NCI-H2227 (cell line): ENCODE measurements around the gene ATP12A.

Experiments used
- DNase-seq: peaks from one replicate; lab custom pipeline; 2025; ENCODE audit not compliant: unreplicated experiment; lab: John Stamatoyannopoulos, UW

The ATP12A gene

GRCh38 chr13:24680258-24680920 is at the start of gene ATP12A:
Gene ATP12A (plus strand): TSS chr13:24680408. CDS start chr13:24680744, 336 bp downstream.
- peak; percentile 20 for DNase-seq

GRCh38 chr13:24630851-24631620 is 49.2 kb upstream of the ATP12A start:
- DNase-seq: no peak

GRCh38 chr13:24631922-24632321 is 48.3 kb upstream of the ATP12A start:
- no peak for DNase-seq

- DNase-seq: no peak
Measured at GRCh38 chr13:24632382-24633121, 47.7 kb upstream of the ATP12A start.

- no peak for DNase-seq
Measured at GRCh38 chr13:24636776-24637175, 43.4 kb upstream of the ATP12A start.

GRCh38 chr13:24638096-24638495 is 42.1 kb upstream of the ATP12A start:
- DNase-seq: no peak

GRCh38 chr13:24640752-24641151 is 39.5 kb upstream of the ATP12A start:
- no peak for DNase-seq

GRCh38 chr13:24642219-24642618 is 38.0 kb upstream of the ATP12A start:
- no peak for DNase-seq

- DNase-seq: no peak
Measured at GRCh38 chr13:24644036-24644435, 36.2 kb upstream of the ATP12A start.

GRCh38 chr13:24648271-24648670 is 31.9 kb upstream of the ATP12A start:
- DNase-seq: no peak

GRCh38 chr13:24648983-24649687 is 31.1 kb upstream of the ATP12A start:
- no peak for DNase-seq

GRCh38 chr13:24649688-24650043 is 30.5 kb upstream of the ATP12A start:
- DNase-seq: no peak

GRCh38 chr13:24650161-24650560 is 30.0 kb upstream of the ATP12A start:
- DNase-seq: no peak

GRCh38 chr13:24651718-24652345 is 28.4 kb upstream of the ATP12A start:
- DNase-seq: no peak

- no peak for DNase-seq
Measured at GRCh38 chr13:24652359-24652758, 27.8 kb upstream of the ATP12A start.

GRCh38 chr13:24654741-24655140 is 25.5 kb upstream of the ATP12A start:
- no peak for DNase-seq

GRCh38 chr13:24659239-24659638 is 21.0 kb upstream of the ATP12A start:
- DNase-seq: no peak

- no peak for DNase-seq
Measured at GRCh38 chr13:24660023-24660741, 20.0 kb upstream of the ATP12A start.

GRCh38 chr13:24661713-24662112 is 18.5 kb upstream of the ATP12A start:
- DNase-seq: no peak
